ENCODE measurements around the gene RIF1. TPM values are rescaled to one million over a fixed set of nuclear protein-coding genes. Genes with fewer than 3 reads are reported as not detected.

Gene RIF1
- polyA plus RNA-seq, 1 experiment = 5.7 TPM

DNA sequence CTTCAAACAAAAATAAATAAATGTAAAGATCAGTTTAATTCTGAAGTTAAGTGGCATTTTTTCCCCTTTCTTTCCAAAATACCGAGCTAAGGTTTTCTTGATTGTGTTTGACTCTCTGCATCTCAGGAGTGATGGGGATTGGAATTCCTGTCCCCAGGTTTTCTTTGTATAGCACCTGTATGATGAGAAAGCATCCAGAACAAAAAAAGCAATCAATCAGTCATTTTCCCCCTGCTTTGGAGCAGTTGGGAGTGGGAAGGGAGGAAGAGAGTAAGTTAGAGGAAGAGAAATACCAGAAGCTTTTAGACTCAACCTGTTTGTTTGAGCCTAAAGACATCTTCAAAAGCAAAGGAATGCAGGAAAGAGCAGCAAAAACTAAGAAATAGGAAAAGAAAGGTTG lies 88.5 kb downstream of the RIF1 start:
- Histone ChIP-seq H3K4me3 (ENCODE audit: low read depth, low read length) (no peak overlapping the region), H3K36me3 (ENCODE audit: control insufficient read depth, insufficient read depth, low read length) (no peaks in the 10 kb centered on the region), H3K27me3 (ENCODE audit: control insufficient read depth, insufficient read depth, low read length) (no peaks in the 10 kb centered on the region)
- TF ChIP-seq, protein P1, sequence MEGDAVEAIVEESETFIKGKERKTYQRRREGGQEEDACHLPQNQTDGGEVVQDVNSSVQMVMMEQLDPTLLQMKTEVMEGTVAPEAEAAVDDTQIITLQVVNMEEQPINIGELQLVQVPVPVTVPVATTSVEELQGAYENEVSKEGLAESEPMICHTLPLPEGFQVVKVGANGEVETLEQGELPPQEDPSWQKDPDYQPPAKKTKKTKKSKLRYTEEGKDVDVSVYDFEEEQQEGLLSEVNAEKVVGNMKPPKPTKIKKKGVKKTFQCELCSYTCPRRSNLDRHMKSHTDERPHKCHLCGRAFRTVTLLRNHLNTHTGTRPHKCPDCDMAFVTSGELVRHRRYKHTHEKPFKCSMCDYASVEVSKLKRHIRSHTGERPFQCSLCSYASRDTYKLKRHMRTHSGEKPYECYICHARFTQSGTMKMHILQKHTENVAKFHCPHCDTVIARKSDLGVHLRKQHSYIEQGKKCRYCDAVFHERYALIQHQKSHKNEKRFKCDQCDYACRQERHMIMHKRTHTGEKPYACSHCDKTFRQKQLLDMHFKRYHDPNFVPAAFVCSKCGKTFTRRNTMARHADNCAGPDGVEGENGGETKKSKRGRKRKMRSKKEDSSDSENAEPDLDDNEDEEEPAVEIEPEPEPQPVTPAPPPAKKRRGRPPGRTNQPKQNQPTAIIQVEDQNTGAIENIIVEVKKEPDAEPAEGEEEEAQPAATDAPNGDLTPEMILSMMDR (IDR thresholded peaks at IDR 0.05; ENCODE audit: insufficient read depth, low read depth, low read length) = no peak
- ChIA-PET POLR2A (no interaction called here), CTCF (no interaction called here)
- DNase-seq (ENCODE audit: low read depth) = no peak

GRCh38 chr2:151506170-151506569 lies 96.5 kb downstream of the RIF1 start:
- ChIA-PET CTCF (no interaction called here), POLR2A (no interaction called here)
- DNase-seq (ENCODE audit: low read depth) = no peak
- Histone ChIP-seq H3K4me3 (ENCODE audit: low read depth, low read length) (no peak overlapping the region), H3K27me3 (ENCODE audit: control insufficient read depth, insufficient read depth, low read length) (no peaks in the 10 kb centered on the region), H3K36me3 (ENCODE audit: control insufficient read depth, insufficient read depth, low read length) (no peaks in the 10 kb centered on the region)
- TF ChIP-seq, protein P1 (IDR thresholded peaks at IDR 0.05; ENCODE audit: insufficient read depth, low read depth, low read length) = no peak

DNA sequence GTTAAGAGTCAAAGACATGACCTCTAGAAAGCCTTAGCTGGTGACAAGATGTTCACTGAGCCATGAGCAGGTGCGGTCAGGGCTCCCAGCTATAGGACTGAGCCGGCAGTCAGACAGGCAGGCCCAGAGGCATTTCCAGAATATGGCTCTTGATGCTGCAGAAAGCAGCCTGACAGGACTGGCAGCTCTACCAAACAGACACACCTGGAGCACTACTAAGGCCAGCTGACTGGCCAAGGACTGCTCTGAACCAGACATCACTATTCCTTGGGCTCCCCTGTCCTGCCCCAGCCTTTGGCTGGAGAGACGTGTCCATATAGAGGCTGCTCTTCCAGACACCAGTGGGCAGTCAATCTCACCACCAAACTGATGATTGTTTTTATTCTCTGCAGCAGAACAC lies 98.8 kb downstream of the RIF1 start:
- Histone ChIP-seq H3K36me3 (ENCODE audit: control insufficient read depth, insufficient read depth, low read length) (no peaks in the 10 kb centered on the region), H3K27me3 (ENCODE audit: control insufficient read depth, insufficient read depth, low read length) (no peaks in the 10 kb centered on the region), H3K4me3 (ENCODE audit: low read depth, low read length) (no peak overlapping the region)
- ChIA-PET CTCF (interaction anchor here (1.0 to 1.2 kb wide), 3 partner anchors 8 to 14 kb away, joined by 3 read pairs; no protein-coding TSS in a partner anchor), POLR2A (no interaction called here)
- TF ChIP-seq, protein P1 (IDR thresholded peaks at IDR 0.05; ENCODE audit: insufficient read depth, low read depth, low read length) = no peak
- no peak for DNase-seq (ENCODE audit: low read depth)

DNA sequence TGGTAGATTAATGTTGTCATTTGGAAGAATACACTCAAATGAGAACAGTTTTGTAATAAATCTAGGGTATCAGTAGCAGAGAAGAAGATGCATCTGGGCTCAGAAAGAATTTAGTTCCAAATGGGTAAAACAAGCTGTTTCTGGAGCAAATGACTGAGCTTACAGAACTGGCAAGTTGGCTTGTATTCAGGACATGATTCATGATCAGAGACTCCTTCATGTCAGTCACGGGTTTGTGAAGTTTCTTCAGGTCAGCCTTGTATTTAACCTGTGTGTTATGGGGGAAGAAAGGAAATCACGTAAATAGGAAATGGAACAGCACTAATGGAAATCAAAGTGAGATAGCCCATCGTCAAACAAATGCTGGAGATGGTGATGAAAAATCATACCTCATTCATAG lies 109.1 kb downstream of the RIF1 start:
- ChIA-PET CTCF (no interaction called here), POLR2A (no interaction called here)
- no peak for DNase-seq (ENCODE audit: low read depth)
- Histone ChIP-seq H3K4me3 (ENCODE audit: low read depth, low read length) (no peak overlapping the region), H3K36me3 (ENCODE audit: control insufficient read depth, insufficient read depth, low read length) (no peaks in the 10 kb centered on the region), H3K27me3 (ENCODE audit: control insufficient read depth, insufficient read depth, low read length) (no peaks in the 10 kb centered on the region)
- TF ChIP-seq, protein P1 (IDR thresholded peaks at IDR 0.05; ENCODE audit: insufficient read depth, low read depth, low read length) = no peak

GRCh38 chr2:151520976-151521375 lies 111.3 kb downstream of the RIF1 start:
- CTCF ChIA-PET = interaction anchor here (0.6 kb wide), 1 partner anchor 13 kb away, joined by 3 read pairs; no protein-coding TSS in a partner anchor
- Histone ChIP-seq H3K4me3 (ENCODE audit: low read depth, low read length) (no peak overlapping the region), H3K36me3 (ENCODE audit: control insufficient read depth, insufficient read depth, low read length) (no peaks in the 10 kb centered on the region), H3K27me3 (ENCODE audit: control insufficient read depth, insufficient read depth, low read length) (no peaks in the 10 kb centered on the region)
- TF ChIP-seq, protein P1 (IDR thresholded peaks at IDR 0.05; ENCODE audit: insufficient read depth, low read depth, low read length) = no peak
- POLR2A ChIA-PET = no interaction called here
- DNase-seq (ENCODE audit: low read depth) = no peak

All from BJ (cell line).